Stimulated activated effector memory CD8-positive, alpha-beta T cell treated with anti-CD3 and anti-CD28 coated beads, Interleukin-12 subunit alpha, Interleukin-12 subunit beta, amount 100 ng/mL, for 72 hours (primary cell): ENCODE results near the gene H1-8.
A peak's percentile ranks its signal among the peaks of the same experiment; 100 is the strongest.

Experiments used
- ATAC-seq: fragments of 150-1000 bp; cut with Tn5 transposase; 2 replicates; pipeline ENCODE4 v1.10.0; 2021
- DNase-seq, 2 donors: peaks; one replicate each; pipeline ENCODE4 v3.0.0; 2021 to 2022; ENCODE audit warnings: low spot score in 2 of 2
- H3K27ac Mint-ChIP-seq: one replicate; pipeline ENCODE4 v1.8.0; 2022; ENCODE audit warnings: mild to moderate bottlenecking, mixed read lengths
- H3K36me3 Mint-ChIP-seq: one replicate; pipeline ENCODE4 v1.8.0; 2022; ENCODE audit warnings: mild to moderate bottlenecking, mixed read lengths
- H3K4me1 Mint-ChIP-seq: one replicate; pipeline ENCODE4 v1.8.0; 2022; ENCODE audit warnings: mixed read lengths
- H3K4me3 Mint-ChIP-seq: one replicate; pipeline ENCODE4 v1.8.0; 2022; ENCODE audit warnings: mild to moderate bottlenecking, mixed read lengths
- H3K9me3 Mint-ChIP-seq: one replicate; pipeline ENCODE4 v1.8.0; 2022; ENCODE audit warnings: mixed read lengths

Gene H1-8

GRCh38 chr3:129555153-129555550 lies 12.2 kb downstream of the H1-8 start:
- Mint-ChIP-seq H3K27ac (no peak overlapping the region), H3K9me3 (no peaks in the 10 kb centered on the region), H3K4me1 (peaks cover 51% of the 10 kb centered on the region), H3K4me3 (no peak overlapping the region), H3K36me3 (peaks cover 14% of the 10 kb centered on the region)
- ATAC-seq, result no peak
- no peak for DNase-seq

- peaks cover 56% of the 10 kb centered on the region for H3K4me1 Mint-ChIP-seq
These were observed 12.8 kb downstream of the H1-8 start for GRCh38 chr3:129555616-129556357.

DNA sequence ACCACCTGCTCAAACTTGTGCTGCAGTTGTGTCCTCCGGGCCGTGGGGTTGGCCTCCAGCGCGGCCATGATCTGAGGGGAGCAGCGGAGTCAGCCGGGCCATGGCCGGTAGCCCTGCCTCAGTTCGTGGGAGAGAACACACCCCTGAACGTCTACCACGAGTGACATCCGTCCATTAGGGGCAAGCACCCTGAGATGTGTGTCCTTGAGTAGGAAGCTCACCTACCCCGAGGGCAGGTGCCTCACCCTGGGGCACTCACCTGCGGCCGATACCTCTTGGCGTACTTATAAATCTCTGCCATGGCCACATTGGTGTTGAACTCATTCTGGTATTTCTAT lies 13.4 kb downstream of the H1-8 start:
- Mint-ChIP-seq H3K4me1 (peaks cover 58% of the 10 kb centered on the region), H3K4me3 (no peak overlapping the region), H3K27ac (no peak overlapping the region), H3K36me3 (peaks cover 19% of the 10 kb centered on the region), H3K9me3 (no peaks in the 10 kb centered on the region)
- DNase-seq (no peak), ATAC-seq (no peak)

More at GRCh38 chr3:129555616-129556357, 12.8 kb downstream of the H1-8 start:
- no peak for DNase-seq
- H3K9me3 Mint-ChIP-seq, result no peaks in the 10 kb centered on the region
- H3K4me3 Mint-ChIP-seq, result no peak overlapping the region
- ATAC-seq, result no peak
- H3K36me3 Mint-ChIP-seq, result peaks cover 19% of the 10 kb centered on the region
- no peak overlapping the region for H3K27ac Mint-ChIP-seq

DNA sequence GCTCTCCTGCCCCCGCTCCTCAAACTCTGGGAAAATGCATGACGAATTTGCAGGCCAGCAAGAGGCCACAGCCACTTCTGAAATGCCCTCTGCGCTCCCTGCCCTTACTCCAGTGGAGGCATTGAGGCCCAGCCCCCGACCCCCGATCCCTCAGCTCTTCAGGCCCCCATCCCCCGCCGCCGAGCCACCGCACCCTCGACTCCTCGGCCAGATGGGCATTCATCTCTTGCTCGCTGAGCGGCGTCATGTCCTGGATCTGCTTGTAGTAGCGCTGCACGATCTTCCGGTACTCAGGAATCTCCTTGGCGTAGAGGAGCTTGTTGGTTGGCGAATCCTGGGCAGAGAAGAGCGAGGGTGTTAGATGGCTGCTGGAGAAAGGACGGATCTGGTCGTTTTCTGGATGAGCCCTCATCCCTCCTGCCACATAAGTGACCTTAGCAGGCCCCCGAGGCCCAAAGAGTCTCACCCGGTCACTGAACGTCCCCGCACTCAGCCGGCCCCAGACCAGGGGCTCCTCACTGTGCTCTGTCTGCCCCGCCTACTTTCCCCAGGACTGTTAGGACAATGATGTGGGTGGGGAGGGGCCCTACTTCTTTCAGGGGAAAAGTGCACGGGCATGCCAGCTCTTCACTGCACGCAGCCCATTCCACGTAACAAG lies 14.0 kb downstream of the H1-8 start:
- Mint-ChIP-seq H3K4me1 (peaks cover 53% of the 10 kb centered on the region), H3K27ac (no peak overlapping the region), H3K36me3 (peaks cover 15% of the 10 kb centered on the region), H3K4me3 (no peak overlapping the region), H3K9me3 (no peaks in the 10 kb centered on the region)
- ATAC-seq (no peak), DNase-seq (no peak)

DNA sequence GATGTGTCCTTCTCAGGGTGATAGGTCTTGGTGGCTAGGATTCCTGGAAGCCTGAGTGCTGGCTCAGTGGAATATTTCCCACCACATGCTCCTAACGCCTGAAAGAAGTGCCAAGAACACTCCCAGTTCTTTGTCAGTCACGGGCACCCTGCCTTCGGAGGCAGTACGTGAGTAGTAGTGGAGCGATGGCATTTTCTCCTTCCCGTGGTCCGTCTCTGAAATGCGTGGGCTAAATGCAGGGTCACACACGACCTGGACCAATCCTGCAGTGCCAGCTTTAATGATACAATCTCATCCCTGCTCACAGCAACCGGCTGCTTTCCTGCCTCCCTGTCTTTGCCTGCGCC lies 14.5 kb downstream of the H1-8 start:
- peak overlapping the region; percentile 89 for H3K27ac Mint-ChIP-seq

GRCh38 chr3:129558081-129558771 lies 15.3 kb downstream of the H1-8 start:
- peaks cover 22% of the 10 kb centered on the region for H3K36me3 Mint-ChIP-seq
- peak overlapping the region; percentile 14 for H3K4me3 Mint-ChIP-seq
- no peaks in the 10 kb centered on the region for H3K9me3 Mint-ChIP-seq
- ATAC-seq (peak; percentile 55), DNase-seq (no peak)
- peaks cover 43% of the 10 kb centered on the region for H3K4me1 Mint-ChIP-seq
- H3K27ac Mint-ChIP-seq, result peak overlapping the region; percentile 89

More for the DNA sequence above, 14.5 kb downstream of the H1-8 start:
- ATAC-seq, result no peak
- Mint-ChIP-seq H3K36me3 (peaks cover 15% of the 10 kb centered on the region), H3K4me3 (no peak overlapping the region), H3K4me1 (peaks cover 50% of the 10 kb centered on the region), H3K9me3 (no peaks in the 10 kb centered on the region)
- no peak for DNase-seq

DNA sequence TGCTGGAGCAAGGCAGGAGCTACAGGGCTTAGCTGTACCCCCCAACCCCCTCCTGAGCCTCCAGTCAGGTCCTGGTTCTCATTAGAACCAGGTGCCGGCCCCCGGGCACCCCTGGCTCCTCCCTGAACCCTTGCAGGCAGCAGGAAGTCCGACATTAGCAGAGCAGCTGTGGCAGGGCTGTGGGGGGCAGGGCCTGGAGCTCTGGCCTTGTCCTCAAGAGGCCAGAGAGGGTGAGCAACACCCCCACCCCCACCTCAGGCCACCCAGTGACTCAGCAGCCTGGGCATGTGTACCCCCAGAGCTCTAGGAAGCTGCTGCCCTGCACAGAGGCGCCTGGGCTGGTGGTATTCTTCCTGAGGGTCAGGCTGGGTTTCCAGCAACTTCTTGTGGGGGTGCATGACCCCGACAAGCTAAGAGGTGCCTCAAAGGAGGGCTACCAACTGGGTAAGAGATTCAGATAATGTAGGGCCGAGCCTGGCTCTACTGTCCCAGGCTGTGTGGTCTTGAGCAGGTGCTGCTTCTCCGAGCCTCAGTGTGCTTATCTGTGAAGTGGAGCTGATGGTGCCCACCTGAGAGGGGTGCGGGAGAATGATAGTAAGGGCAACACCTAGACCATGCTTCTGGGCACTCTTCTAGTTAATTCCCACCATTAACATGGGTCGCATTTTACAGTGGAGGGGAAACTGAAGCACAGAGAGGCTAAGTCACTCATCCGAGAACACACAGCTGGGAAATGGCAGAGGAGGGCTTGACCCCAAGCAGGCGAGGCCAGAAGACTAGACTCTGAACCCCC lies 16.0 kb downstream of the H1-8 start:
- H3K27ac Mint-ChIP-seq, result peak overlapping the region; percentile 89
- H3K9me3 Mint-ChIP-seq, result no peaks in the 10 kb centered on the region
- H3K4me3 Mint-ChIP-seq, result peak overlapping the region; percentile 14
- H3K36me3 Mint-ChIP-seq, result peaks cover 29% of the 10 kb centered on the region
- DNase-seq (no peak), ATAC-seq (peak; percentile 23)
- H3K4me1 Mint-ChIP-seq, result peaks cover 39% of the 10 kb centered on the region

- H3K36me3 Mint-ChIP-seq, result peaks cover 30% of the 10 kb centered on the region
- no peak overlapping the region for H3K4me3 Mint-ChIP-seq
- ATAC-seq, result no peak
- no peak overlapping the region for H3K27ac Mint-ChIP-seq
- no peak for DNase-seq
- peaks cover 33% of the 10 kb centered on the region for H3K4me1 Mint-ChIP-seq
- H3K9me3 Mint-ChIP-seq, result no peaks in the 10 kb centered on the region
These were observed 16.6 kb downstream of the H1-8 start for GRCh38 chr3:129559565-129560079.

GRCh38 chr3:129560269-129560787 lies 17.4 kb downstream of the H1-8 start:
- DNase-seq (no peak), ATAC-seq (no peak)
- H3K4me1 Mint-ChIP-seq, result peaks cover 28% of the 10 kb centered on the region
- H3K4me3 Mint-ChIP-seq, result no peak overlapping the region
- peak overlapping the region; percentile 49 for H3K27ac Mint-ChIP-seq
- no peaks in the 10 kb centered on the region for H3K9me3 Mint-ChIP-seq
- peaks cover 34% of the 10 kb centered on the region for H3K36me3 Mint-ChIP-seq

GRCh38 chr3:129560911-129561594 lies 18.1 kb downstream of the H1-8 start:
- Mint-ChIP-seq H3K36me3 (peaks cover 40% of the 10 kb centered on the region), H3K4me1 (peaks cover 28% of the 10 kb centered on the region), H3K9me3 (no peaks in the 10 kb centered on the region), H3K27ac (peak overlapping the region; percentile 49), H3K4me3 (no peak overlapping the region)
- DNase-seq (no peak), ATAC-seq (no peak)

DNA sequence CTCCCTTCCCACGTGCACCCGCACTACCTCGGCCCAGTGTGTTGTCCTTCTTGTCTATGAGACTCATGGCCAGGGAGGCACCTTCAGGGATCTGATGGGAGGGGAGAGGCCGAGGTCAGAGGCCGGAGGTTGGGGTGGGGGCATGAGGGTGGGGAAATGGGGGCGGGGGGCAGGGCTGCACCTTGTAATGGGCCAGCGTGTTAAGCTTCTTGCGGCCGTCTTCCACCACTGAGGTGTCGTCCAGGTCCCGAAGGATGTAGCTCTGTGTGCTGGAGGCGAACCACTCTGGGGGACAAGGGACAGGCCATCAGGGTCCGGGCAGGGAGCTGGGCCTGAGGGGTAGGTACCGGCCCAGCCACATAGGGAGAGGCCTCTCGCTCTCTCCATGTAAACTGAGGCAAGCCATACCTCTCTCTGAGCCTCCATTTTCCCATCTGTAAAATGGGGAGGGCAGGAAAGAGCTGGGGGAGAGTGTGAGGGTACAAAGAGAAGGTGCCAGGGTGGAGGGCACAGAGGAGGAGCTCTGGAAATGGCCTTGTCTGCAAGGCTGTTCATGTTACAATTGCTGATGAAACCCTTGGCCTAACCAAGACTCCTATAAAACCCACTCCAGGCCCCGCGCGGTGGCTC lies 18.8 kb downstream of the H1-8 start:
- peaks cover 34% of the 10 kb centered on the region for H3K4me1 Mint-ChIP-seq

GRCh38 chr3:129562803-129563202 lies 19.8 kb downstream of the H1-8 start:
- no peaks in the 10 kb centered on the region for H3K9me3 Mint-ChIP-seq

More for the DNA sequence above, 18.8 kb downstream of the H1-8 start:
- H3K4me3 Mint-ChIP-seq, result no peak overlapping the region
- no peaks in the 10 kb centered on the region for H3K9me3 Mint-ChIP-seq
- no peak for ATAC-seq
- H3K36me3 Mint-ChIP-seq, result peaks cover 47% of the 10 kb centered on the region
- peak overlapping the region; percentile 17 for H3K27ac Mint-ChIP-seq
- no peak for DNase-seq

DNA sequence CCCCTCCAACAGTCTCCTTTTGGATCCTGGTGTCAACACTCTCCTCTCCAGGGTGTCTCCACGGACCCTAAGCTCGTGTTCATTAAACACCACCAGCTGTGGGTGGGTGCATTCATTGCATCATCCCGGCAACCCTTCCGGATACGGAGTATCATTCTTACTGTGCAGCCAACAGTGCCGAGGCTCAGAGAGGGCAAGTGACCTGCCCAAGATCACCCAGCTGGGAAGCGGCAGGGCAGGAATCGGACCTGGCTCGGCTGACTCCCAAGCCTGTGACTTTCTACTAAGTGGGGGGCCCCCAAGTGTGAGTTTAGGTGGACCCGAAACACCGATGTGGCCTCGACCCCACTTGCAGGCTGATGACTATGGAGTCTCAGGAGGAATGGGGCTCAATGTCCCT lies 20.4 kb downstream of the H1-8 start:
- Mint-ChIP-seq H3K4me1 (peaks cover 40% of the 10 kb centered on the region), H3K9me3 (no peaks in the 10 kb centered on the region), H3K4me3 (no peak overlapping the region), H3K36me3 (peaks cover 44% of the 10 kb centered on the region), H3K27ac (no peak overlapping the region)
- ATAC-seq (no peak), DNase-seq (no peak)

More at GRCh38 chr3:129562803-129563202, 19.8 kb downstream of the H1-8 start:
- no peak for ATAC-seq
- H3K36me3 Mint-ChIP-seq, result peaks cover 49% of the 10 kb centered on the region
- no peak for DNase-seq
- peaks cover 41% of the 10 kb centered on the region for H3K4me1 Mint-ChIP-seq
- H3K27ac Mint-ChIP-seq, result no peak overlapping the region
- no peak overlapping the region for H3K4me3 Mint-ChIP-seq
